ENCODE results near the gene PCDHA3. TPM values are rescaled to one million over a fixed set of nuclear protein-coding genes. Genes with fewer than 3 reads are reported as not detected.
"Not testable (repeated sequence)": the region's sequence is repeated elsewhere in the genome, so short reads cannot be mapped to it uniquely, and the experiment has no call there.

Gene PCDHA3
- total RNA-seq, 2 experiments from 2014 or later = not detected

DNA sequence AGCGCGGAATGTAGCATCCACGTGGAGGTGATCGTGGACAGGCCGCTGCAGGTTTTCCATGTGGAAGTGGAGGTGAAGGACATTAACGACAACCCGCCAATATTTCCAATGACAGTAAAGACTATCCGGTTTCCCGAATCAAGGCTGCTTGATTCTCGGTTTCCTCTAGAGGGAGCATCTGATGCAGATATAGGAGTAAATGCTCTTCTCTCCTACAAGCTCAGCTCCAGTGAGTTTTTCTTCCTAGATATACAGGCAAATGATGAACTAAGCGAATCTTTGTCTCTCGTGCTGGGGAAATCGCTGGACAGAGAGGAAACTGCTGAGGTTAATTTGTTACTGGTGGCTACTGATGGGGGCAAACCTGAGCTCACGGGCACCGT, 5.6 kb upstream of the PCDHA3 start:
- POLR2A ChIA-PET = no interaction called here
- Mint-ChIP-seq H3K36me3 (ENCODE audit: low read depth) (peaks cover 20% of the 10 kb centered on the region), H3K9me3 (ENCODE audit: low read depth) (peaks cover 34% of the 10 kb centered on the region), H3K4me1 (no peaks in the 10 kb centered on the region), H3K27ac (no peak overlapping the region), H3K27me3 (peaks cover 29% of the 10 kb centered on the region), H3K4me3 (no peak overlapping the region)
- DNase-seq (no peak), ATAC-seq (no peak)
- CTCF ChIA-PET = no interaction called here
- intact Hi-C loops (cut with DNase I, micrococcal nuclease) = loop anchor here in 1 of 2 experiments (10.0 kb wide), 1 partner anchor 570 kb away; the partner anchor contains the start of gene PCDHGA5

DNA sequence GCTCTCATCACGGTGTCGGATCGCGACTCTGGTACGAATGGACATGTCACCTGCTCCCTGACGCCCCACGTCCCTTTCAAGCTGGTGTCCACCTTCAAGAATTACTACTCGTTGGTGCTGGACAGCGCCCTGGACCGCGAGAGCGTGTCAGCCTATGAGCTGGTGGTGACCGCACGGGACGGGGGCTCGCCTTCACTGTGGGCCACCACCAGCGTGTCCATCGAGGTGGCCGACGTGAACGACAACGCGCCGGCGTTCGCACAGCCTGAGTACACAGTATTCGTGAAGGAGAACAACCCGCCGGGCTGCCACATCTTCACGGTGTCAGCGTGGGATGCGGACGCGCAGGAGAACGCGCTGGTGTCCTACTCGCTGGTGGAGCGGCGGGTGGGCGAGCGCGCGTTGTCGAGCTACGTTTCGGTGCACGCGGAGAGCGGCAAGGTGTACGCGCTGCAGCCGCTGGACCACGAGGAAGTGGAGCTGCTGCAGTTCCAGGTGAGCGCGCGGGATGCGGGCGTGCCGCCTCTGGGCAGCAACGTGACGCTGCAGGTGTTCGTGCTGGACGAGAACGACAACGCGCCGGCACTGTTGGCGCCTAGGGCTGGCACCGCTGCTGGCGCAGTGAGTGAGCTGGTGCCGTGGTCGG, 4.7 kb upstream of the PCDHA3 start:
- peaks cover 30% of the 10 kb centered on the region for H3K27me3 Mint-ChIP-seq
- H3K4me3 Mint-ChIP-seq, DNase-seq, POLR2A ChIA-PET, H3K4me1 Mint-ChIP-seq, H3K27ac Mint-ChIP-seq, ATAC-seq, CTCF ChIA-PET: not testable (repeated sequence)
- peaks cover 20% of the 10 kb centered on the region for H3K36me3 Mint-ChIP-seq (ENCODE audit: low read depth)
- intact Hi-C loops (cut with DNase I, micrococcal nuclease) = loop anchor here in 1 of 2 experiments (10.0 kb wide), 1 partner anchor 569 kb away; the partner anchor contains the start of gene PCDHGA5
- peaks cover 30% of the 10 kb centered on the region for H3K9me3 Mint-ChIP-seq (ENCODE audit: low read depth)

- CTCF ChIA-PET = interaction anchor here (0.5 kb wide), 1 partner anchor 62 kb away, joined by 3 read pairs; no protein-coding TSS in a partner anchor
- peaks cover 32% of the 10 kb centered on the region for H3K27me3 Mint-ChIP-seq
Measured at GRCh38 chr5:140796718-140797095, 4.2 kb upstream of the PCDHA3 start.

DNA sequence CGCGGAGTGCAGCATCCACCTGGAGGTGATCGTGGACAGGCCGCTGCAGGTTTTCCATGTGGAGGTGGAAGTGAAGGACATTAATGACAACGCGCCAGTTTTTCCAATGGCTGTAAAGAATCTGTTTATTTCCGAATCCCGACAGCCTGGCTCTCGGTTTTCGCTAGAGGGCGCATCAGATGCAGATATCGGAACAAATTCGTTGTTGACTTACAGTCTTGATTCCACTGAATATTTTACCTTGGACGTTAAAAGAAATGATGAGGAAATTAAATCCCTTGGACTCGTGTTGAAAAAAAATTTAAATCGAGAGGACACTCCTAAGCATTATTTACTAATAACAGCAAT, 611 bp downstream of the PCDHA3 start:
- H3K27me3 Mint-ChIP-seq = peaks cover 27% of the 10 kb centered on the region
- ATAC-seq (no peak), DNase-seq (no peak)
- no peak overlapping the region for H3K4me3 Mint-ChIP-seq
- H3K4me1 Mint-ChIP-seq = no peaks in the 10 kb centered on the region
- ChIA-PET CTCF (interaction anchor here (1.1 kb wide), 1 partner anchor 16 kb away, joined by 3 read pairs; no protein-coding TSS in a partner anchor), POLR2A (no interaction called here)
- H3K9me3 Mint-ChIP-seq (ENCODE audit: low read depth) = peaks cover 17% of the 10 kb centered on the region
- peaks cover 7% of the 10 kb centered on the region for H3K36me3 Mint-ChIP-seq (ENCODE audit: low read depth)
- intact Hi-C loops (cut with DNase I, micrococcal nuclease) = loop anchor here in 1 of 2 experiments (5.0 kb wide), 1 partner anchor 41 kb away; the partner anchor contains the start of gene PCDHA8
- H3K27ac Mint-ChIP-seq = no peak overlapping the region

More at GRCh38 chr5:140796718-140797095, 4.2 kb upstream of the PCDHA3 start:
- no peak overlapping the region for H3K27ac Mint-ChIP-seq
- intact Hi-C loops (cut with DNase I, micrococcal nuclease) = loop anchor here in 1 of 2 experiments (10.0 kb wide), 1 partner anchor 568 kb away; the partner anchor contains the start of gene PCDHGA5
- no peaks in the 10 kb centered on the region for H3K4me1 Mint-ChIP-seq
- POLR2A ChIA-PET = no interaction called here
- peaks cover 28% of the 10 kb centered on the region for H3K9me3 Mint-ChIP-seq (ENCODE audit: low read depth)
- no peak overlapping the region for H3K4me3 Mint-ChIP-seq
- DNase-seq (no peak), ATAC-seq (no peak)
- peaks cover 24% of the 10 kb centered on the region for H3K36me3 Mint-ChIP-seq (ENCODE audit: low read depth)

GRCh38 chr5:140802381-140802780, 1.5 kb downstream of the PCDHA3 start:
- POLR2A ChIA-PET; CTCF ChIA-PET; H3K4me1 Mint-ChIP-seq; ATAC-seq; H3K36me3 Mint-ChIP-seq (ENCODE audit: low read depth); H3K27ac Mint-ChIP-seq; DNase-seq; H3K4me3 Mint-ChIP-seq: not testable (repeated sequence)
- intact Hi-C loops (cut with DNase I, micrococcal nuclease) = loop anchor here in 1 of 2 experiments (5.0 kb wide), 1 partner anchor 40 kb away; the partner anchor contains the start of gene PCDHA8
- peaks cover 18% of the 10 kb centered on the region for H3K9me3 Mint-ChIP-seq (ENCODE audit: low read depth)
- H3K27me3 Mint-ChIP-seq = peaks cover 28% of the 10 kb centered on the region

- ChIA-PET POLR2A (no interaction called here), CTCF (no interaction called here)
- Mint-ChIP-seq H3K4me3 (no peak overlapping the region), H3K36me3 (ENCODE audit: low read depth) (peaks cover 7% of the 10 kb centered on the region), H3K27ac (no peak overlapping the region), H3K9me3 (ENCODE audit: low read depth) (peaks cover 17% of the 10 kb centered on the region), H3K4me1 (no peaks in the 10 kb centered on the region), H3K27me3 (peaks cover 31% of the 10 kb centered on the region)
- ATAC-seq = no peak
- intact Hi-C loops (cut with DNase I, micrococcal nuclease) = loop anchor here in 1 of 2 experiments (5.0 kb wide), 1 partner anchor 39 kb away; the partner anchor contains the start of gene PCDHA8
- no peak for DNase-seq
Measured at GRCh38 chr5:140802781-140803271, 2.0 kb downstream of the PCDHA3 start.

DNA sequence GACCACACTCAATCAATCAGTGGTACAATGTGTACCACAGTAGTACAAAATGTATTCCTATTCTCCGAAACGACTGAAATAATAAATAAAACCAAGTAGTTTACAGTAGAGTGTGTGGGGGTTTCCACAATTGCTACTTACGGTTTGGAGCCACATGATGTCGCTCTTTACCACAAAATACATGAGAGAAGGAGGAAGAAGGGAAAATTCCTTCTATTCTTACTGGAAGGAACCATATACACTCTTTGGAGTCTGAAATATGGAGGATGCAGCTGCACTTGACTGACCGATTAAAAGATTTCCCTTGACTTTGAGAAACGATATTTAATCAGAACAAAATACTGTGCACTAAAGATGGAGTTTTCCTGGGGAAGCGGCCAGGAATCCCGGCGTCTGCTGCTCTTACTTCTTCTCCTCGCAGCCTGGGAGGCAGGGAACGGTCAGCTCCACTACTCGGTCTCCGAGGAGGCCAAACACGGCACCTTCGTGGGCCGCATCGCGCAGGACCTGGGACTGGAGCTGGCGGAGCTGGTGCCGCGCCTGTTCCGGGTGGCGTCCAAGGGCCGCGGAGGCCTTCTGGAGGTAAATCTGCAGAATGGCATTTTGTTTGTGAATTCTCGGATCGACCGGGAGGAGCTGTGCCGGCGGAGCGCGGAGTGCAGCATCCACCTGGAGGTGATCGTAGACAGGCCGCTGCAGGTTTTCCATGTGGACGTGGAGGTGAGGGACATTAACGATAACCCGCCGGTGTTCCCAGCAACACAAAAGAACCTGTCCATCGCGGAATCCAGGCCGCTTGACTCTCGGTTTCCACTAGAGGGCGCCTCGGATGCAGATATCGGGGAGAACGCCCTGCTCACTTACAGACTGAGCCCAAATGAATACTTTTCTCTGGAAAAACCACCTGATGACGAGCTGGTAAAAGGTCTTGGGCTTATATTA, 6.2 kb downstream of the PCDHA3 start, which contains the start of gene PCDHA4:
PCDHA4 (plus strand) TSS at position 235 of the 942 bp plus-strand sequence.
- H3K27me3 Mint-ChIP-seq = peaks cover 21% of the 10 kb centered on the region
- no peak within 1 kb of the TSS for H3K27ac Mint-ChIP-seq
- peaks cover 10% of the 10 kb centered on the region for H3K9me3 Mint-ChIP-seq (ENCODE audit: low read depth)
- DNase-seq (peak; percentile 48), ATAC-seq (no peak)
- ChIA-PET POLR2A (no interaction called here), CTCF (interaction anchor here (0.7 to 1.1 kb wide), 5 partner anchors 13 to 416 kb away, joined by 3 read pairs; partner anchors contain the start of gene PCDHB14)
- H3K36me3 Mint-ChIP-seq (ENCODE audit: low read depth) = peaks cover 2% of the 10 kb centered on the region
- H3K4me1 Mint-ChIP-seq = no peaks in the 10 kb centered on the region
- no peak within 1 kb of the TSS for H3K4me3 Mint-ChIP-seq
- intact Hi-C loops (cut with DNase I, micrococcal nuclease) = no loop called here

DNA sequence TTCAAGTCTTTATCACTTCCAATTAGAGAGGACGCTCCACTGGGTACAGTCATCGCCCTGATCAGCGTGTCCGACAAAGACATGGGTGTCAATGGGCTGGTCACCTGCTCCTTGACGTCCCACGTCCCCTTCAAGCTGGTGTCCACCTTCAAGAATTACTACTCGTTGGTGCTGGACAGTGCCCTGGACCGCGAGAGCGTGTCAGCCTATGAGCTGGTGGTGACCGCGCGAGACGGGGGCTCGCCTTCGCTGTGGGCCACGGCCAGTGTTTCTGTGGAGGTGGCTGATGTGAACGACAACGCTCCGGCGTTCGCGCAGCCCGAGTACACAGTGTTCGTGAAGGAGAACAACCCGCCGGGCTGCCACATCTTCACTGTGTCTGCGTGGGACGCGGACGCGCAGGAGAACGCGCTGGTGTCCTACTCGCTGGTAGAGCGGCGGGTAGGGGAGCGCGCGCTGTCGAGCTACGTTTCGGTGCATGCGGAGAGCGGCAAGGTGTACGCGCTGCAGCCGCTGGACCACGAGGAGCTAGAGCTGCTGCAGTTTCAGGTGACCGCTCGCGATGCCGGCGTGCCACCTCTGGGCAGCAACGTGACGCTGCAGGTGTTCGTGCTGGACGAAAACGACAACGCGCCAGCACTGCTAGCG, 7.5 kb downstream of the PCDHA3 start:
- CTCF ChIA-PET; H3K4me1 Mint-ChIP-seq; POLR2A ChIA-PET; intact Hi-C loops (cut with DNase I, micrococcal nuclease); H3K4me3 Mint-ChIP-seq; ATAC-seq; H3K36me3 Mint-ChIP-seq (ENCODE audit: low read depth); DNase-seq; H3K27ac Mint-ChIP-seq: not testable (repeated sequence)
- H3K27me3 Mint-ChIP-seq = peaks cover 23% of the 10 kb centered on the region
- peaks cover 17% of the 10 kb centered on the region for H3K9me3 Mint-ChIP-seq (ENCODE audit: low read depth)

DNA sequence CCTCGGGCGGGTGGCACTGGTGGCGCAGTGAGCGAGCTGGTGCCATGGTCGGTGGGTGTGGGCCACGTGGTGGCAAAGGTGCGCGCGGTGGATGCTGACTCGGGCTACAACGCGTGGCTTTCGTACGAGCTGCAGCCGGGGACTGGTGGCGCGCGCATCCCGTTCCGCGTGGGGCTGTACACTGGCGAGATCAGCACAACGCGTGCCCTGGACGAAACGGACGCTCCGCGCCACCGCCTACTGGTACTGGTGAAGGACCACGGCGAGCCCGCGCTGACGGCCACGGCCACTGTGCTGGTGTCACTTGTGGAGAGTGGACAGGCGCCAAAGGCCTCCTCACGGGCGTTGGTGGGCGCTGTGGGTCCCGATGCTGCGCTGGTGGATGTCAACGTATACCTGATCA, 8.0 kb downstream of the PCDHA3 start:
- Mint-ChIP-seq H3K4me3 (no peak overlapping the region), H3K27me3 (peaks cover 21% of the 10 kb centered on the region), H3K4me1 (no peaks in the 10 kb centered on the region), H3K36me3 (ENCODE audit: low read depth) (peaks cover 2% of the 10 kb centered on the region), H3K27ac (no peak overlapping the region), H3K9me3 (ENCODE audit: low read depth) (peaks cover 15% of the 10 kb centered on the region)
- no peak for DNase-seq
- ChIA-PET CTCF (no interaction called here), POLR2A (no interaction called here)
- ATAC-seq = no peak
- intact Hi-C loops (cut with DNase I, micrococcal nuclease) = no loop called here

- H3K4me3 Mint-ChIP-seq = no peak within 1 kb of the TSS
- peaks cover 3% of the 10 kb centered on the region for H3K36me3 Mint-ChIP-seq (ENCODE audit: low read depth)
- CTCF ChIA-PET = interaction anchor here (0.7 to 1.6 kb wide), 5 partner anchors 16 to 1911 kb away, joined by 3 to 6 read pairs (median 4); partner anchors contain the start of gene PCDHA1
- DNase-seq (peak; percentile 62), ATAC-seq (no peak)
- H3K27me3 Mint-ChIP-seq = peaks cover 5% of the 10 kb centered on the region
- H3K4me1 Mint-ChIP-seq = no peaks in the 10 kb centered on the region
- no peak within 1 kb of the TSS for H3K27ac Mint-ChIP-seq
- POLR2A ChIA-PET = no interaction called here
- intact Hi-C loops (cut with DNase I, micrococcal nuclease) = no loop called here
- peaks cover 5% of the 10 kb centered on the region for H3K9me3 Mint-ChIP-seq (ENCODE audit: low read depth)
Measured at GRCh38 chr5:140821375-140822280, 20.8 kb downstream of the PCDHA3 start, which contains the start of gene PCDHA5. Gene PCDHA5 (plus strand): TSS chr5:140821613.

All from activated CD4-positive, alpha-beta T cell treated with anti-CD3 and anti-CD28 coated beads for 36 hours (primary cell).